Thyroid gland (tissue), 4 donors: ENCODE results near the gene ZBED4. TPM values are rescaled to one million over a fixed set of nuclear protein-coding genes. Genes with fewer than 3 reads are reported as not detected.
A peak's percentile ranks its signal among the peaks of the same experiment; 100 is the strongest.

Experiments used
- DNase-seq, 2 donors: peaks; one replicate each; pipeline ENCODE4 v3.0.0-alpha.2; 2019
- H3K27ac ChIP-seq, 3 donors: fragments of 200-600 bp; sonication (generic); 1 replicate in 2 of 3; 2 replicates in 1 of 3; pipeline ENCODE4 v1.5.1; 2016 to 2019; ENCODE audit warnings: mild to moderate bottlenecking in 1 of 3, moderate library complexity in 1 of 3
- H3K27me3 ChIP-seq: fragments of 200-600 bp; sonication (generic); one replicate; pipeline ENCODE4 v1.5.1; 2019
- H3K36me3 ChIP-seq, 2 donors: fragments of 200-600 bp; sonication (generic); one replicate each; pipeline ENCODE4 v1.5.1; 2016 to 2019
- H3K4me1 ChIP-seq, 2 donors: fragments of 200-600 bp; sonication (generic); one replicate each; pipeline ENCODE4 v1.5.1; 2017 to 2019
- H3K4me3 ChIP-seq, 3 donors: fragments of 200-600 bp; sonication (generic); replicated peaks in 1 of 3; 1 replicate in 2 of 3; 2 replicates in 1 of 3; pipeline ENCODE4 v1.5.1; 2016; ENCODE audit warnings: mild to moderate bottlenecking in 1 of 3
- H3K9me3 ChIP-seq: fragments of 200-600 bp; sonication (generic); one replicate; pipeline ENCODE4 v1.5.1; 2017
- POLR2A ChIP-seq, 2 donors: fragments of 450-650 bp; IDR thresholded peaks; one replicate each; pipeline ENCODE4 v1.6.1; 2017; ENCODE audit warnings: antibody characterized with exemption in 2 of 2, mild to moderate bottlenecking in 2 of 2, moderate library complexity in 1 of 2
- WGBS, 2 donors: methylation state at CpG; one replicate each; pipeline ENCODE4 v1.1.5; 2017; 5-methylcytosine and 5-hydroxymethylcytosine counted together
- intact Hi-C: fragments of 100-400 bp; cut with DNase I; formaldehyde crosslinking; loops from one replicate; pipeline ENCODE4 v1.15.1; 2023
- total RNA-seq, 4 donors: library from RNA; depleted of rRNA; stranded (reverse); fragments of >200 nt; gene quantifications; one replicate each; pipeline ENCODE4 v1.2.3, GENCODE V29; 2016
- TF ChIP-seq, protein P1 (sequence below), 6 experiments: fragments of 200-600 bp in 3 of 6; fragments of 450-650 bp in 3 of 6; sonication (generic) in 3 of 6; IDR thresholded peaks; one replicate each; pipeline ENCODE4 v1.5.1; 2016 to 2019; ENCODE audit warnings: antibody characterized with exemption in 6 of 6, mild to moderate bottlenecking in 2 of 6, inconsistent platforms in 1 of 6, moderate library complexity in 1 of 6

Gene ZBED4
- total RNA-seq, 4 donors from 2014 or later: 9.4 to 15.8 (median 10.1) TPM

DNA sequence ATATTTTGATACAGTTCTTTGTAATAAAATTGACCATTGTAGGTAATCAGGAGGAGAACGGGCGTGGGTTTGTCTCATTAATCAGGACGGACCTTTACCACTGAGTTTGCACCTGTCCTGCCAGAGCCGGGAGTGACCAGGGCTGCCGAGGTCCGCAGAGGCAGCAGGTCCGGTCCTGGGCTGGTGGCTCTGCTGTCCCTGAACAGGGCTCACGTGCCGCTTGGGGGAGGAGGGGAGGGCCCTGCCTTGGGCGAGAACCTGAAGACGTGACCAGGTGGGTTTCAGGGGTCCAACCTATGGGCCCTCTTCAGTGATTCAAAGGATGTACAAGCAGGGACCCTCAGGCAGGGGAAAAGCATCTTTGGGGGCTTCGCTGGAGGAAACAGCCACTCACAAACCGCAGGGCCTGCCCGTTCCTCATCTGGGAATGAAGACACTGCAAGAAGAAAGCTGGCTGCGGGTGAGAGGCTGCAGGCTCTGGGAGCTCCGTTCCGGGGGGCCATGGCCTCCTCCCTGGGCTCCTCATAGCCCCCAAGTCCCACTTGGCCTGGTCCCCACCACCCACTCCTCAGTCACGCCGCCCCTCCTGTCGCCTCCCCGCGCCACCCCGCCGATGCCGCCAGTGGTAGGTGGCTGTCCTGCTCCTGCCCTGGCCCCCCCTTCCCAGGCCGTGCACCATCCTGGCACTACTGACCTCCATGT, 74.0 kb downstream of the ZBED4 start:
- Histone ChIP-seq H3K4me1 (peaks cover 13 to 38% of the 10 kb centered on the region in 2 donors), H3K36me3 (peaks cover 0 to 24% of the 10 kb centered on the region in 2 donors), H3K9me3 (no peaks in the 10 kb centered on the region), H3K27ac (no peak overlapping the region), H3K4me3 (no peak overlapping the region), H3K27me3 (no peaks in the 10 kb centered on the region)
- WGBS, 2 donors: 91 to 97% methylated on average over 25 to 26 of the region's 26 CpGs
- no peak for DNase-seq
- intact Hi-C loops: loop anchor here (2.0 to 10.0 kb wide), 4 partner anchors 65 to 287 kb away; no protein-coding TSS in a partner anchor
- TF ChIP-seq, protein P1, sequence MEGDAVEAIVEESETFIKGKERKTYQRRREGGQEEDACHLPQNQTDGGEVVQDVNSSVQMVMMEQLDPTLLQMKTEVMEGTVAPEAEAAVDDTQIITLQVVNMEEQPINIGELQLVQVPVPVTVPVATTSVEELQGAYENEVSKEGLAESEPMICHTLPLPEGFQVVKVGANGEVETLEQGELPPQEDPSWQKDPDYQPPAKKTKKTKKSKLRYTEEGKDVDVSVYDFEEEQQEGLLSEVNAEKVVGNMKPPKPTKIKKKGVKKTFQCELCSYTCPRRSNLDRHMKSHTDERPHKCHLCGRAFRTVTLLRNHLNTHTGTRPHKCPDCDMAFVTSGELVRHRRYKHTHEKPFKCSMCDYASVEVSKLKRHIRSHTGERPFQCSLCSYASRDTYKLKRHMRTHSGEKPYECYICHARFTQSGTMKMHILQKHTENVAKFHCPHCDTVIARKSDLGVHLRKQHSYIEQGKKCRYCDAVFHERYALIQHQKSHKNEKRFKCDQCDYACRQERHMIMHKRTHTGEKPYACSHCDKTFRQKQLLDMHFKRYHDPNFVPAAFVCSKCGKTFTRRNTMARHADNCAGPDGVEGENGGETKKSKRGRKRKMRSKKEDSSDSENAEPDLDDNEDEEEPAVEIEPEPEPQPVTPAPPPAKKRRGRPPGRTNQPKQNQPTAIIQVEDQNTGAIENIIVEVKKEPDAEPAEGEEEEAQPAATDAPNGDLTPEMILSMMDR (IDR thresholded peaks at IDR 0.05): no peak
- no peak for TF ChIP-seq POLR2A (IDR thresholded peaks at IDR 0.05)

DNA sequence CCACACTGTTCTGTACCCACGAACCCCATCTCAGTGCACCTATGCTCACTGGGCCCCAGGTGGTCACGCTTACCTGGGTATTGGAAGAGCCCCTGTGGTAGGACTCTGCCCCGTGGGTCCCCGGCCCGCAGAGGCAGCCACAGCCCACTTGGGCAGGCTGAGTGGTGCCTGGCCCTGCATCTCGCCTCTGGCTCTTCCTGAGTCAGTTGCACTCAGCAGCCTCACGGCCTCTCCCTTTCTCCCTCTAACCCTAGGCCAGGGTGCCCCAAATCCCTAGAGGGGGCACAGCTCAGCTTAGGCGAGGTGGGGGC, 74.5 kb downstream of the ZBED4 start:
- WGBS, 2 donors: 89 to 91% methylated on average over 7 to 8 of the region's 8 CpGs
- no peaks in the 10 kb centered on the region for H3K27me3 ChIP-seq
- TF ChIP-seq, protein P1 (IDR thresholded peaks at IDR 0.05): no peak
- TF ChIP-seq POLR2A (IDR thresholded peaks at IDR 0.05): no peak
- H3K36me3 ChIP-seq: peaks cover 0 to 24% of the 10 kb centered on the region in 2 donors
- no peaks in the 10 kb centered on the region for H3K9me3 ChIP-seq
- no peak overlapping the region for H3K27ac ChIP-seq
- no peak overlapping the region for H3K4me3 ChIP-seq
- DNase-seq: no peak
- intact Hi-C loops: loop anchor here (2.0 to 10.0 kb wide), 4 partner anchors 64 to 287 kb away; no protein-coding TSS in a partner anchor
- H3K4me1 ChIP-seq: peaks cover 18 to 43% of the 10 kb centered on the region in 2 donors

DNA sequence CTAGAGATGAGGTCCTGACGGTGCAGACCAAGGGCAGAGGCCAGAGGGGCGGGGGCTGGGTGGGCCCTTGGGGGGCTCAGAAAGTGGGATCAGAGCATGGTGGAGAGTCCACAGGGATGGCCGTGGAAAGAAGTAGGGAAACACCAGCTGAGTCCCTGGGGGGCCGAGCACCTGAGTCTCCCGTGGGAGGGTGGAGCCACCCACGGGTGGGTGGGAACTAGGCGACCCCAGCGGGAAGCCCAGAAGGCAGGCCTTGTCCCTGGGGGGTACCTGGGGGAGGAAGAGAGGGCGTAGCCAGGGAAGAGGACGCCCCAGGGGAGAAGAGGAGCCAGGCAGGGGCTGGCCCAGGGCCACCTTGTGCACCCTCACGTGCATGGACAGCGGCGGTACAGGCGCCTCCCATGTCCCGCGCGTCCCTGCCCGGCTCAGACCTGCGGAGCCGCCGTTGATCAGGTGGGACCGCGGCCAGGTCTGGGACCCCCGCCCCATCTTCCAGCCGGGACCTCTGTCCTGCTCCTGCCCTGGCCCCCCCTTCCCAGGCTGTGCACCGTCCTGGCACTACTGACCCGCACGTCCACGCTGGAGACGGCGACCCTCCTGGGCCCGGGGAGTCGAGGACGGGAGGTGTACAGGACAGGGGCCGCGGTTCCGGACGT, 75.0 kb downstream of the ZBED4 start:
- peaks cover 0 to 19% of the 10 kb centered on the region in 2 donors for H3K36me3 ChIP-seq
- intact Hi-C loops: loop anchor here (2.0 to 10.0 kb wide), 4 partner anchors 64 to 286 kb away; no protein-coding TSS in a partner anchor
- 41 to 63% methylated on average over 10 to 32 of the region's 38 CpGs for WGBS, 2 donors
- no peak for DNase-seq
- no peak overlapping the region for H3K4me3 ChIP-seq
- no peak overlapping the region for H3K27ac ChIP-seq
- TF ChIP-seq POLR2A (IDR thresholded peaks at IDR 0.05): no peak
- TF ChIP-seq, protein P1 (IDR thresholded peaks at IDR 0.05): no peak
- no peaks in the 10 kb centered on the region for H3K9me3 ChIP-seq
- peaks cover 23 to 48% of the 10 kb centered on the region in 2 donors for H3K4me1 ChIP-seq
- H3K27me3 ChIP-seq: no peaks in the 10 kb centered on the region

DNA sequence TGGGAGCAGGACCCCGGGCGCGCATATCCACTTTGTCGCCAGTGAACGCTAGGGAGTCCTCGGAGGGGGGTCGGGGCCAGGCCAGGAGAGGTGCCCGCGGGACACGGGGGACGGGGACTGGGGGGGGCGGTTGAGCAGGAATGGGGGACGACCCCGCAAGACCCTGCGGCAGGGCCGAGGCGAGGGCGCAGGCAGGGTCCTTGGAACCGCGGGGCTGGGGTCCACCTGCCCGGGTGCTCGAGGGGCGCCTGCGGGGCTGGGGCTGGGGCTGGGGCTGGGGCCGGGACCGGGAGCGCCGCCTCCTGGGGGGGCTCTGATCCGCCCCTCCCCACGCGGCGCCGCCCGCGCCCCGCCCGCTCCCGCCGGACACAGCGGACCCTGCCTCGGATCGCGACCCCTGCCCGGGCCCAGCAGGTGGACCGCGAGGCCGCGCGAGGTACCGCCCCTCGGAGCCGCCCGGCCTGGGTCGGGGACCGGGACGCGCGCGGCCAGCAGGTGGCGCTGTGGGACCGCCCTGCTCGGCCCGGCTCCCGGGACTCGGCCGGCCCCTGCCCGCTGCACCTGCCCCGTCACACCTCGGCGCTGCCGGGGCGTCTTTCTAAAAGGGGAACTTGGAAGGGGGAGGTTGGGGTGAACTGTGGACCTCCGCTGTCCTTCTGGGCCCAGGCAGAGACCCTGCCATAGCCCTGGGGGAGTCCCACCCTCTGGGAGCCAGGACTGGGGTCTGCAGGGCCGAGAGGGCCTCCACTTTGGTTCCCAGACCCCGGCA, 75.8 kb downstream of the ZBED4 start:
- TF ChIP-seq, protein P1 (IDR thresholded peaks at IDR 0.05): peak in 5 of 6 experiments; percentile 15 to 97 (median 95)
- no peak for TF ChIP-seq POLR2A (IDR thresholded peaks at IDR 0.05)
- H3K4me3 ChIP-seq: no peak overlapping the region
- intact Hi-C loops: loop anchor here (2.0 to 10.0 kb wide), 4 partner anchors 63 to 285 kb away; no protein-coding TSS in a partner anchor
- no peaks in the 10 kb centered on the region for H3K27me3 ChIP-seq
- no peaks in the 10 kb centered on the region for H3K9me3 ChIP-seq
- peaks cover 31 to 56% of the 10 kb centered on the region in 2 donors for H3K4me1 ChIP-seq
- WGBS, 2 donors: 15 to 30% methylated on average over 2 to 11 of the region's 75 CpGs
- peaks cover 0 to 13% of the 10 kb centered on the region in 2 donors for H3K36me3 ChIP-seq
- DNase-seq: peak; percentile 66 to 68
- no peak overlapping the region for H3K27ac ChIP-seq
